Testis (tissue), 2 donors: ENCODE results near the gene MAPK6.

Source experiments
- POLR2A ChIP-seq: fragments of 450-650 bp; IDR thresholded peaks from one replicate; pipeline ENCODE4 v1.6.1; 2017; ENCODE audit warnings: antibody characterized with exemption, mild to moderate bottlenecking, moderate library complexity
- TF ChIP-seq, protein P1 (sequence below), 3 experiments: fragments of 450-650 bp in 2 of 3; fragments of 200-600 bp in 1 of 3; sonication (generic) in 1 of 3; IDR thresholded peaks; one replicate each; pipeline ENCODE4 v1.5.1; 2016 to 2019; ENCODE audit warnings: antibody characterized with exemption in 3 of 3, mild to moderate bottlenecking in 2 of 3, moderate library complexity in 1 of 3

DNA sequence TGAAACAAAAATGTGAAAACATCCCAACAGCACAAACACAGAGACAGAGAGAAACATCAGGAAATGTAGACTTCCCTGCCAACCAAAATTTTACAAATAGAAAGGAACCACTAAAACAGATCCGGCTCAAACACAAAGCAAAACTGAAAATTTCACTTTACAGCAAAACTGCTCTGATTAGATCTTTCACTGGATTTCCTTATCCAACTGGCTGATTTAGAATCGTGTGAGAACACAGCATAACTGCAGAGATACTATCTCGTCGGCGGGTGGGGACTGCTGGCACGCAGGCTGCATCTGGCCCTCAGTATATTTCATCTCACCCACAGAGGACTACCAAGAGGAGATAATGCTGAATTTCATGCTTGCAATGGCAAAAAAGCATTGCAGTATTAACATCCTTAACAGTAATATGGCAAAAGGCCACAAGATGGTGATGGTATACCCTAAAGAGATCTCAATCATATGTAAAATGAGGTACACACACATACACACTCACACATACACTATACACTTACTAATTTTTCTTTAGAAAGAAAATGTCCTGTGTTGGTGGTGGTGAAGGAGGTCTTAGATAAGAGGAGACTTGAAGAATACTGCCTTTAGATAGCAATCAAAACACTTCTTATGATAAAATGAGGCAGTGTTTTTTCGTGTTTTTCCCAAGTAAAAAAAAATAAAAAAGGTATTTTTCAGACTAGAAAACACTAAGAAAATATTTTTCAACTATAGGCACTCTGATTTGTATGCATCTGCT, 36.8 kb upstream of the MAPK6 start:
- TF ChIP-seq, protein P1, sequence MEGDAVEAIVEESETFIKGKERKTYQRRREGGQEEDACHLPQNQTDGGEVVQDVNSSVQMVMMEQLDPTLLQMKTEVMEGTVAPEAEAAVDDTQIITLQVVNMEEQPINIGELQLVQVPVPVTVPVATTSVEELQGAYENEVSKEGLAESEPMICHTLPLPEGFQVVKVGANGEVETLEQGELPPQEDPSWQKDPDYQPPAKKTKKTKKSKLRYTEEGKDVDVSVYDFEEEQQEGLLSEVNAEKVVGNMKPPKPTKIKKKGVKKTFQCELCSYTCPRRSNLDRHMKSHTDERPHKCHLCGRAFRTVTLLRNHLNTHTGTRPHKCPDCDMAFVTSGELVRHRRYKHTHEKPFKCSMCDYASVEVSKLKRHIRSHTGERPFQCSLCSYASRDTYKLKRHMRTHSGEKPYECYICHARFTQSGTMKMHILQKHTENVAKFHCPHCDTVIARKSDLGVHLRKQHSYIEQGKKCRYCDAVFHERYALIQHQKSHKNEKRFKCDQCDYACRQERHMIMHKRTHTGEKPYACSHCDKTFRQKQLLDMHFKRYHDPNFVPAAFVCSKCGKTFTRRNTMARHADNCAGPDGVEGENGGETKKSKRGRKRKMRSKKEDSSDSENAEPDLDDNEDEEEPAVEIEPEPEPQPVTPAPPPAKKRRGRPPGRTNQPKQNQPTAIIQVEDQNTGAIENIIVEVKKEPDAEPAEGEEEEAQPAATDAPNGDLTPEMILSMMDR (IDR thresholded peaks at IDR 0.05): peak; percentile 2 to 44 (median 23)
- TF ChIP-seq POLR2A: no peak
